Stimulated activated naive CD8-positive, alpha-beta T cell treated with anti-CD3 and anti-CD28 coated beads, Interleukin-15, Interleukin-2, amounts not matched to agents 100 ng/mL and 50 ng/mL, for 24 hours (primary cell): ENCODE data around the gene SYNE3.

Experiments
- H3K27ac Mint-ChIP-seq: one replicate; pipeline ENCODE4 v1.8.0; 2021; ENCODE audit warnings: mild to moderate bottlenecking, mixed read lengths
- H3K27me3 Mint-ChIP-seq: one replicate; pipeline ENCODE4 v1.8.0; 2021; ENCODE audit warnings: mixed read lengths
- H3K36me3 Mint-ChIP-seq: one replicate; pipeline ENCODE4 v1.8.0; 2021; ENCODE audit warnings: low read depth, mixed read lengths
- H3K4me1 Mint-ChIP-seq: one replicate; pipeline ENCODE4 v1.8.0; 2021; ENCODE audit warnings: low read depth, mixed read lengths
- H3K4me3 Mint-ChIP-seq: one replicate; pipeline ENCODE4 v1.8.0; 2021; ENCODE audit warnings: mild to moderate bottlenecking, mixed read lengths
- H3K9me3 Mint-ChIP-seq: one replicate; pipeline ENCODE4 v1.8.0; 2021; ENCODE audit warnings: mixed read lengths

Gene SYNE3

GRCh38 chr14:95486875-95487668 is 29.4 kb downstream of the SYNE3 start:
- Mint-ChIP-seq H3K9me3 (peaks cover 4% of the 10 kb centered on the region), H3K4me1 (peaks cover 44% of the 10 kb centered on the region), H3K27me3 (no peaks in the 10 kb centered on the region), H3K27ac (no peak overlapping the region), H3K36me3 (peaks cover 10% of the 10 kb centered on the region), H3K4me3 (no peak overlapping the region)

GRCh38 chr14:95485222-95485819 is 31.1 kb downstream of the SYNE3 start:
- peaks cover 9% of the 10 kb centered on the region for H3K36me3 Mint-ChIP-seq

GRCh38 chr14:95484296-95484695 is 32.2 kb downstream of the SYNE3 start:
- Mint-ChIP-seq H3K27me3 (no peaks in the 10 kb centered on the region), H3K9me3 (no peaks in the 10 kb centered on the region), H3K36me3 (peaks cover 13% of the 10 kb centered on the region), H3K4me3 (no peak overlapping the region), H3K27ac (peak overlapping the region; percentile 19), H3K4me1 (peaks cover 53% of the 10 kb centered on the region)

More at GRCh38 chr14:95485222-95485819, 31.1 kb downstream of the SYNE3 start:
- Mint-ChIP-seq H3K27ac (peak overlapping the region; percentile 11), H3K9me3 (no peaks in the 10 kb centered on the region), H3K27me3 (no peaks in the 10 kb centered on the region), H3K4me1 (peaks cover 50% of the 10 kb centered on the region), H3K4me3 (no peak overlapping the region)

- H3K27me3 Mint-ChIP-seq: no peaks in the 10 kb centered on the region
- H3K4me3 Mint-ChIP-seq: no peak overlapping the region
- peak overlapping the region; percentile 61 for H3K27ac Mint-ChIP-seq
These were observed 32.9 kb downstream of the SYNE3 start for GRCh38 chr14:95483309-95484165.

DNA sequence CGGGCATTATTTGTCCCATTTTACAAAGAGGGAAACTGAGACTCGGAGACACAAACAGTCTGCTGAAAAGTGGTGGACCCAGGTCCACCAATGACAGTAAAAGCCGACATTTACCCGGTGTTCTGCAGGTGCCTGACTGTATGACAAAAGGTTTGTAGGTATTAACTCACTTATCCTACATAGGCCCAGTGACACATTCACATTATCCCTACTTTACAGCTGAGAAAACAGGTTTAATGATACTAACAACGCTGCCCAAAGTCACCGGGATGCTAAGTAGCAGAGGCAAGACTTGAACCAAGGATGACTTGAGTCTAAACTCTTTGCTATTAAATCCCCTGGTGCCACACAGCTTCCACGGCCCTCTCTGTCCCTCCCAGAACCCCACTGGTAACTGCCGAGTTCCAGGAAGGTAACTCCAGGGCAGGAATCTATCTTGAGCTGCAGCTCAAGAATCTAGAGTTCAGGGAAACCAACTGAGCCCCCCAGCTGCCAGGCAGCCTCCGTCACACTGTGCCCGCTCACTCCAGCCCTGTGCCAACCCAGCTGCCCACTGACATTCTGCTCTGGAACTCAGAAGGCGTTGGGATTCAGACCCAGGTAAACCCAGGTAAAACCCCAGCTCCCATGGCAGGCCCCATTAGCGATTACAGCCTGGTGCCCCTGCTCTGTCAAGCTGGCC is 33.7 kb downstream of the SYNE3 start:
- no peaks in the 10 kb centered on the region for H3K27me3 Mint-ChIP-seq
- peaks cover 49% of the 10 kb centered on the region for H3K4me1 Mint-ChIP-seq
- no peak overlapping the region for H3K27ac Mint-ChIP-seq
- H3K36me3 Mint-ChIP-seq: peaks cover 13% of the 10 kb centered on the region
- H3K9me3 Mint-ChIP-seq: no peaks in the 10 kb centered on the region
- H3K4me3 Mint-ChIP-seq: no peak overlapping the region

More at GRCh38 chr14:95483309-95484165, 32.9 kb downstream of the SYNE3 start:
- Mint-ChIP-seq H3K4me1 (peaks cover 47% of the 10 kb centered on the region), H3K9me3 (no peaks in the 10 kb centered on the region), H3K36me3 (peaks cover 13% of the 10 kb centered on the region)

DNA sequence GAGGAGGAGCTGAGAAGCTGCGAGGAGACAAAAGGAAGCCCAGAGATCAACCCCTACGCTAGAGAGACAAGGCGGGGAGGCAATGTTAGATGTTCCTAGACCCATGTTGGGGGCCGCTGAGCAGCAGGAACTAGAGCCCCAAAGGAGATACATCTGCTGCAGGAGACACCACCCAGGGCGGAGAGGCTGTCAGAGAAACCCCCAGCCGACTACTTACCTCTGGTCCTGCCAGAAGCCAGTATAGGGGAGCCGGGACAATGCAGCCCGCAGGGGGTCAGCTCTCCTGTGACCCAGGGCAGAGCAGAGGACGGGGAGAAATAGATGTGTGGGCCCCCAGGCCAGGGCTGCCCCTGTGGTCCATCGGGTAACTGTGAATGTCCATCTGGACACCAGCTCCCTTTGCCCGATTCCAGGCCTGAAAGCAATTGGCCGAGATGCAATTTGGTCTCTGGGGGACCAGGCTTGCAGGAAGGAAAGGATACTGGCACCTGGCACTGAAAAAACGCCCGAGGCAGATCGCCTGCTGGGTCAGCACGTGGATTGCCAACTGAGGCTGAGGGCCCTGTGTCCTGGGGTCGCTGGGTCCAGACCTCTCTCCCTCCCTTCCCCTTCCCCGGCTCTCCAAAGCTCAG is 34.9 kb downstream of the SYNE3 start:
- Mint-ChIP-seq H3K4me3 (no peak overlapping the region), H3K27me3 (no peaks in the 10 kb centered on the region), H3K36me3 (peaks cover 18% of the 10 kb centered on the region), H3K27ac (peak overlapping the region; percentile 96), H3K4me1 (peaks cover 51% of the 10 kb centered on the region), H3K9me3 (no peaks in the 10 kb centered on the region)

DNA sequence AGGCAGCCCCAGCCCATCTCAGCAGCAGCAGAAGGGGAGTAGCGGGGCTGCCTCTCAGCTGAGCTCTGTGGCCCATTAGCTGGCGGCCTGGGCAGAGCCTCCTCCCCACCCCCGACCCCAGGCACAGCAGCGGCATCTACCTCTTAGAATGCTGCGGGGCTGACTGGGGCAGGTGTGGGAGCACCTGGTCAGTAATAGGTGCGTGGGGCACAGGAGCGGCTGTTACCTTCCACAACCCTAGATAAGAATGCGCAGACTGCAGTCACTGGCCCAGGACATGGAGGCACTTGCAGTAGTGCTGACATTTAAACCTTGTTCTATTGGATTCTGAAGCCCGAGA is 35.6 kb downstream of the SYNE3 start:
- H3K27me3 Mint-ChIP-seq: no peaks in the 10 kb centered on the region

GRCh38 chr14:95480109-95480886 is 36.2 kb downstream of the SYNE3 start:
- H3K4me1 Mint-ChIP-seq: peaks cover 51% of the 10 kb centered on the region

More for the DNA sequence above, 35.6 kb downstream of the SYNE3 start:
- Mint-ChIP-seq H3K4me1 (peaks cover 51% of the 10 kb centered on the region), H3K9me3 (no peaks in the 10 kb centered on the region), H3K36me3 (peaks cover 22% of the 10 kb centered on the region), H3K27ac (peak overlapping the region; percentile 96), H3K4me3 (peak overlapping the region; percentile 61)

GRCh38 chr14:95479494-95479893 is 37.0 kb downstream of the SYNE3 start:
- Mint-ChIP-seq H3K9me3 (no peaks in the 10 kb centered on the region), H3K36me3 (peaks cover 29% of the 10 kb centered on the region), H3K4me3 (no peak overlapping the region), H3K27me3 (no peaks in the 10 kb centered on the region), H3K4me1 (peaks cover 50% of the 10 kb centered on the region), H3K27ac (peak overlapping the region; percentile 96)

More at GRCh38 chr14:95480109-95480886, 36.2 kb downstream of the SYNE3 start:
- peak overlapping the region; percentile 96 for H3K27ac Mint-ChIP-seq
- H3K9me3 Mint-ChIP-seq: no peaks in the 10 kb centered on the region
- H3K4me3 Mint-ChIP-seq: peak overlapping the region; percentile 61
- H3K27me3 Mint-ChIP-seq: no peaks in the 10 kb centered on the region
- H3K36me3 Mint-ChIP-seq: peaks cover 22% of the 10 kb centered on the region

- Mint-ChIP-seq H3K27ac (peak overlapping the region; percentile 40), H3K4me1 (peaks cover 51% of the 10 kb centered on the region), H3K9me3 (no peaks in the 10 kb centered on the region)
These were observed 37.6 kb downstream of the SYNE3 start for GRCh38 chr14:95478818-95479217.

GRCh38 chr14:95478309-95478708 is 38.1 kb downstream of the SYNE3 start:
- peaks cover 51% of the 10 kb centered on the region for H3K4me1 Mint-ChIP-seq
- no peaks in the 10 kb centered on the region for H3K27me3 Mint-ChIP-seq
- peaks cover 41% of the 10 kb centered on the region for H3K36me3 Mint-ChIP-seq
- peak overlapping the region; percentile 40 for H3K27ac Mint-ChIP-seq
- no peak overlapping the region for H3K4me3 Mint-ChIP-seq
- H3K9me3 Mint-ChIP-seq: no peaks in the 10 kb centered on the region

More at GRCh38 chr14:95478818-95479217, 37.6 kb downstream of the SYNE3 start:
- Mint-ChIP-seq H3K36me3 (peaks cover 35% of the 10 kb centered on the region), H3K27me3 (no peaks in the 10 kb centered on the region), H3K4me3 (no peak overlapping the region)

DNA sequence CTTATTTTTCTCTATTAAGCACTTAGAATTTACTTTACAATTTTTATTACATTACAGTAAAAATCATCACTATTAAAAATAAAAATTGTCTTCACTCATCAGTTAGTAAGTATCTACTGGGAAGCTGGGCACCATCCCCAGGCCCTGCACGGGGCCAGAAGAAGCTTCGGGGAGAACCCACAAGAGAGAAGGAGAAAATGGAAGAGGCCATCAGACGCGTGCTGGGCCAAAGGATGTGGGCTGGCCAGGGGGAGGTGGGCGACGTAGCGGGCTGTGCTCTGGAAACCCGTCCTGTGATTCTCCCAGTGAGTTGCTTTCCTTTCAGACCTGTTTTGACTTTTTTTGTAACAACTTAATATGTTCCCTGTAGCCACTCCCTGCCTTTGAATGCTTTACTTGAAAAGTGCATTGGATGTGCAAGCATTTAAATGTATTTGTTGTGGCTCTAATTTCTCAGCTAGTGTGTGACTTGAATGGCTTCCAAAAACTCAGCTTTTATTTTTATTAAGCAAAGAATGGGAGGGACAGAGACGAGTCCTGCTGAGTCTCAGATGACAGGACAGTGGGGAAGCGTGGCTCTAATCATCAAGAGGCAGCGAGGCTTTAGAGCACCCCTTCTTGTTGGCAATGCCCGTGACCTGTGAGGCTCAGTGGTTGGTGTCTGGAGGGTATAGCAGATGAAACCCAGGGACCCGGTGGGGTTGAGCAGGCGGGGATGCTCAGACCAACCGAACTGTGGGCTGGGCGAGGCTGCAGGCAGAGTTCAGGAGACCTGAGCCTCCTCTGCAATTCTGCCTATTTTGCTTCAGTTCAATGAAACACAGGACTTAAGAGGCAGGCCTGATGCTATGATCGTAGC is 38.8 kb downstream of the SYNE3 start:
- Mint-ChIP-seq H3K27me3 (no peaks in the 10 kb centered on the region), H3K4me3 (no peak overlapping the region), H3K4me1 (peaks cover 51% of the 10 kb centered on the region), H3K36me3 (peaks cover 43% of the 10 kb centered on the region), H3K9me3 (no peaks in the 10 kb centered on the region), H3K27ac (no peak overlapping the region)

DNA sequence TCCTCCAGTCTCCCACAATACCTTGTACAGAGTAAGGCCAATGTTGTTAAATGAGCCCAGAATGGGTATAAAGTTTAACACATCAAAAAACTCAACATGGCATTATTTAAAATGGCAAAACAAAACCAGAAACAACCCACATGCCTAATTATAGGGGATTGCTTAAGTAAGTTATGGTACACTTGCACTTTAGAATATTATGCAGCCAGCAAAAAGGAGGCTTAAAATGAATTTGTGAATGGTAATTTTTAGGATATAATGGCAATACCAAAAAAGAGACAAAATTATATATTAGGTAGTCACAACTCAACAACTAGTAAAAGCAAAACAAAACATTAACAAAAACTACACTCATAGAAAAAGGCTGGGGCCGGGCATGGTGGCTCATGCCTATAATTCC is 39.7 kb downstream of the SYNE3 start:
- peaks cover 50% of the 10 kb centered on the region for H3K4me1 Mint-ChIP-seq
- peaks cover 46% of the 10 kb centered on the region for H3K36me3 Mint-ChIP-seq
- H3K9me3 Mint-ChIP-seq: no peaks in the 10 kb centered on the region
- H3K27me3 Mint-ChIP-seq: no peaks in the 10 kb centered on the region
- no peak overlapping the region for H3K4me3 Mint-ChIP-seq
- no peak overlapping the region for H3K27ac Mint-ChIP-seq
